IMR-90 (cell line): ENCODE measurements around the gene RIMS1. TPM values are rescaled to one million over a fixed set of nuclear protein-coding genes. Genes with fewer than 3 reads are reported as not detected.

Experiments used
- ATAC-seq: fragments of 200-7000 bp; cut with Tn5 transposase; 2 replicates; pipeline ENCODE4 v1.9.1; 2020; ENCODE audit warnings: low read depth, mild to moderate bottlenecking, moderate library complexity
- BruUV-seq: library from RNA; stranded (reverse); fragments of 400-500 nt; replicated peaks from 2 replicates; lab custom pipeline; 2021; lab: Mats Ljungman, UMichigan
- CTCF ChIA-PET: fragments of 300-600 bp; formaldehyde crosslinking; extraction: SDS; loops from one replicate; lab custom pipeline; 2021; ENCODE audit warnings: antibody characterized with exemption; lab: Yijun Ruan, JAX
- POLR2A ChIA-PET: fragments of 300-600 bp; sonication (Branson Sonifier 250); formaldehyde crosslinking; loops from one replicate; lab custom pipeline; 2022; ENCODE audit warnings: antibody characterized with exemption; ENCODE audit not compliant: unreplicated experiment; lab: Charles Lee
- DNase-seq: peaks from one replicate; pipeline ENCODE4 v3.0.0; 2013
- H2AFZ ChIP-seq: replicated peaks from 2 replicates; pipeline ENCODE3; 2013; ENCODE audit warnings: low read length, mild to moderate bottlenecking; ENCODE audit not compliant: poor library complexity
- H2AK5ac ChIP-seq: 2 replicates; pipeline ENCODE4 v1.6.1; 2013; ENCODE audit warnings: low read depth, low read length, inconsistent platforms
- H2AK9ac ChIP-seq: replicated peaks from 2 replicates; pipeline ENCODE3; 2013; ENCODE audit warnings: mild to moderate bottlenecking, low read depth, low read length, moderate library complexity; ENCODE audit not compliant: poor library complexity
- H2BK120ac ChIP-seq: 2 replicates; pipeline ENCODE4 v1.6.1; 2013; ENCODE audit warnings: low read depth, low read length, inconsistent platforms
- H2BK15ac ChIP-seq: 3 replicates; pipeline ENCODE4 v1.6.1; 2013; ENCODE audit warnings: low read depth, low read length, inconsistent platforms
- H2BK20ac ChIP-seq: 2 replicates; pipeline ENCODE4 v1.6.1; 2013; ENCODE audit warnings: low read depth, mild to moderate bottlenecking, inconsistent platforms, low read length, moderate library complexity
- H2BK5ac ChIP-seq: 2 replicates; pipeline ENCODE4 v1.6.1; 2013; ENCODE audit warnings: mild to moderate bottlenecking, low read depth, low read length, inconsistent platforms; ENCODE audit not compliant: poor library complexity, severe bottlenecking
- H3K14ac ChIP-seq: replicated peaks from 2 replicates; pipeline ENCODE4 v1.6.1; 2013; ENCODE audit warnings: low read depth, low read length, inconsistent platforms
- H3K18ac ChIP-seq: 2 replicates; pipeline ENCODE4 v1.6.1; 2013; ENCODE audit warnings: low read depth, low read length, control low read depth
- H3K23ac ChIP-seq: 2 replicates; pipeline ENCODE4 v1.6.1; 2013; ENCODE audit warnings: low read depth, low read length, inconsistent platforms
- H3K27ac ChIP-seq: 2 replicates; pipeline ENCODE4 v1.5.1; 2013; ENCODE audit warnings: mild to moderate bottlenecking, control low read depth, low read length; ENCODE audit not compliant: insufficient read depth
- H3K27me3 ChIP-seq: 2 replicates; pipeline ENCODE4 v1.6.1; 2013; ENCODE audit warnings: low read length; ENCODE audit not compliant: control insufficient read depth, insufficient read depth
- H3K36me3 ChIP-seq: 2 replicates; pipeline ENCODE4 v1.6.1; 2013; ENCODE audit warnings: low read length, mixed read lengths; ENCODE audit not compliant: control insufficient read depth, insufficient read depth
- H3K4ac ChIP-seq: 2 replicates; pipeline ENCODE4 v1.6.1; 2013; ENCODE audit warnings: low read depth, low read length, inconsistent platforms
- H3K4me1 ChIP-seq: 2 replicates; pipeline ENCODE4 v1.6.1; 2013; ENCODE audit warnings: low read length, mixed read lengths; ENCODE audit not compliant: control insufficient read depth, insufficient read depth
- H3K4me2 ChIP-seq: 2 replicates; pipeline ENCODE4 v1.6.1; 2013; ENCODE audit warnings: low read depth, mild to moderate bottlenecking, control low read depth, low read length, moderate library complexity
- H3K4me3 ChIP-seq: 2 replicates; pipeline ENCODE4 v1.5.1; 2013; ENCODE audit warnings: low read depth, mild to moderate bottlenecking, control low read depth, low read length, moderate library complexity; ENCODE audit not compliant: insufficient read depth
- H3K56ac ChIP-seq: 2 replicates; pipeline ENCODE4 v1.6.1; 2013; ENCODE audit warnings: low read length, inconsistent platforms; ENCODE audit not compliant: insufficient read depth; ENCODE audit errors: extremely low read depth
- H3K79me1 ChIP-seq, 2 experiments: 2 replicates each; pipeline ENCODE4 v1.6.1; 2013; ENCODE audit warnings: low read length in 2 of 2, inconsistent platforms in 1 of 2, low read depth in 1 of 2
- H3K9ac ChIP-seq: 2 replicates; pipeline ENCODE4 v1.6.1; 2013; ENCODE audit warnings: low read depth, low read length, control low read depth
- H3K9me1 ChIP-seq: 2 replicates; pipeline ENCODE4 v1.6.1; 2013; ENCODE audit warnings: low read length, inconsistent platforms; ENCODE audit not compliant: insufficient read depth
- H3K9me3 ChIP-seq: 2 replicates; pipeline ENCODE4 v1.6.1; 2013; ENCODE audit warnings: low read length; ENCODE audit not compliant: control insufficient read depth, insufficient read depth
- H4K20me1 ChIP-seq: 2 replicates; pipeline ENCODE4 v1.6.1; 2013; ENCODE audit warnings: low read length, inconsistent platforms; ENCODE audit not compliant: insufficient read depth
- H4K5ac ChIP-seq: 2 replicates; pipeline ENCODE4 v1.6.1; 2013; ENCODE audit warnings: mild to moderate bottlenecking, low read depth, low read length, control low read depth
- H4K8ac ChIP-seq, 2 experiments: 2 replicates each; pipeline ENCODE4 v1.6.1; 2013; ENCODE audit warnings: low read depth in 2 of 2, low read length in 2 of 2, control low read depth in 1 of 2, inconsistent platforms in 1 of 2
- H4K91ac ChIP-seq: 2 replicates; pipeline ENCODE4 v1.6.1; 2013; ENCODE audit warnings: low read depth, low read length, inconsistent platforms; ENCODE audit not compliant: insufficient read depth
- MAZ ChIP-seq: IDR thresholded peaks from 2 replicates; pipeline ENCODE4 v1.6.1; 2012; ENCODE audit warnings: low read depth, mild to moderate bottlenecking, low read length, improper control_type of control experiment, moderate library complexity, borderline replicate concordance
- RCOR1 ChIP-seq: IDR thresholded peaks from 2 replicates; pipeline ENCODE4 v1.6.1; 2012; ENCODE audit warnings: mild to moderate bottlenecking, low read length, improper control_type of control experiment; ENCODE audit not compliant: insufficient replicate concordance
- WGBS, 2 experiments: methylation state at CpG; one replicate each; pipeline versions ENCODE4 v1.1.5 to v1.1.7; 2013; ENCODE audit warnings: missing lambda C conversion rate in 2 of 2; ENCODE audit not compliant: insufficient read length in 1 of 2; ENCODE audit errors: extremely low coverage in 2 of 2; 5-methylcytosine and 5-hydroxymethylcytosine counted together
- dilution Hi-C: fragments of 300-500 bp; cut with HindIII; formaldehyde crosslinking; loops from one replicate; pipeline ENCODE4 v1.14.3; 2018; ENCODE audit warnings: low sequenced_read_pairs; ENCODE audit not compliant: unreplicated experiment
- in situ Hi-C: fragments of 300-500 bp; cut with MboI; formaldehyde crosslinking; loops from 3 replicates; pipeline ENCODE4 v1.14.3; 2019; ENCODE audit warnings: low sequenced_read_pairs, inconsistent platforms, mixed read lengths
- intact Hi-C: fragments of 100-400 bp; cut with micrococcal nuclease; formaldehyde crosslinking; loops from 2 replicates; pipeline ENCODE4 v1.10.0; 2022
- polyA plus RNA-seq, 3 experiments: library from polyadenylated mRNA; depleted of rRNA; stranded (reverse); fragments of >200 nt; gene quantifications; 2 replicates each; pipeline ENCODE4 v1.2.3, GENCODE V29; 2012; ENCODE audit warnings: low replicate concordance in 1 of 3
- total RNA-seq: library from RNA; depleted of rRNA; stranded (reverse); fragments of >200 nt; gene quantifications from 2 replicates; pipeline ENCODE4 v1.2.3, GENCODE V29; 2012

Gene RIMS1
- total and polyA plus RNA-seq, 2 of the 4 experiments (the other 2 are of a cell fraction), result 0.44 to 3.8 TPM

DNA sequence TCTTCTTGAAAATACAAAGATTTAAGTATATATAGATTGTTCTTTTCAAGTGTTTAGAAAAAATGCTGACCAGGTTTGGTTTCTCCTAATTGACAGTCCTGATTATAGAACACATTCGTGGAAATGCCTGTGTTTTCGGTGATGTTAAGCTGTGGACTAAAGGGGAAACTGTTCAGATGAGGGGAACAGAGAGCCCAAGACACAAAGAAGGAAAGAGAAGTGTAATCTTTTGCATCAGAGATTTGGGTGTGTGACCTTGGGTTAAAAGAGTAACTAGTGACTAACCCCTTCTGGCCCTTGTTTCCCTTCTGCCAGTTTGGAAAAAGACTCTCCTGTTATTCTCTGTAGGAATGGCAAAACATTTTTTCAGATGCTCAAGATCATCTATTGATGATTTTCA lies 331.3 kb downstream of the RIMS1 start:
- no peak overlapping the region for H2AK5ac ChIP-seq
- H3K79me1 ChIP-seq, result no peaks in the 10 kb centered on the region
- no peak overlapping the region for H4K5ac ChIP-seq
- no peak overlapping the region for H3K4ac ChIP-seq
- no peaks in the 10 kb centered on the region; the same call in 1 of the 2 replicates for H3K9me1 ChIP-seq
- no peak overlapping the region for H2BK120ac ChIP-seq
- intact Hi-C loops, result no loop called here
- no peak overlapping the region for H2AFZ ChIP-seq
- H4K20me1 ChIP-seq, result no peaks in the 10 kb centered on the region
- no peaks in the 10 kb centered on the region for H3K27me3 ChIP-seq
- no peak overlapping the region for H4K8ac ChIP-seq
- DNase-seq, result no peak
- dilution Hi-C loops, result no loop called here
- H3K27ac ChIP-seq, result no peak overlapping the region
- no peak overlapping the region for H3K23ac ChIP-seq
- H3K36me3 ChIP-seq, result no peaks in the 10 kb centered on the region
- WGBS, 2 experiments, result no CpG with 5 or more reads among the region's 2 CpGs
- no peak overlapping the region for H3K9ac ChIP-seq
- no peak overlapping the region for H3K4me2 ChIP-seq
- H4K91ac ChIP-seq, result no peak overlapping the region
- CTCF ChIA-PET, result interaction anchor here (1.0 kb wide), 2 partner anchors 14 to 20 kb away, joined by 3 to 5 read pairs; no protein-coding TSS in a partner anchor
- no peak overlapping the region for H3K14ac ChIP-seq
- no peak for ATAC-seq
- H3K4me1 ChIP-seq, result no peaks in the 10 kb centered on the region
- H2BK5ac ChIP-seq, result no peak overlapping the region
- no peak overlapping the region for H2BK20ac ChIP-seq
- H3K18ac ChIP-seq, result no peak overlapping the region
- POLR2A ChIA-PET, result no interaction called here
- no TSS peak for BruUV-seq
- no peak for TF ChIP-seq RCOR1
- TF ChIP-seq MAZ, result no peak
- H3K56ac ChIP-seq, result no peak overlapping the region
- in situ Hi-C loops, result no loop called here
- H2AK9ac ChIP-seq, result no peak overlapping the region
- no peaks in the 10 kb centered on the region for H3K9me3 ChIP-seq
- H2BK15ac ChIP-seq, result no peak overlapping the region
- H3K4me3 ChIP-seq, result no peak overlapping the region
